ENCODE measurements around the gene CSF2.

- no peak for TF ChIP-seq SYNCRIP (IDR thresholded peaks at IDR 0.05; ENCODE audit: insufficient read depth, low read depth, low read length)
- TF ChIP-seq SMARCC2 (IDR thresholded peaks at IDR 0.05), result no peak
- TF ChIP-seq PBX3 (CRISPR knock-in tag; IDR thresholded peaks at IDR 0.05; ENCODE audit: borderline replicate concordance), result no peak
- no peak for TF ChIP-seq ZNF512 (CRISPR knock-in tag; IDR thresholded peaks at IDR 0.05)
- TF ChIP-seq SMC3 (IDR thresholded peaks at IDR 0.05; ENCODE audit: low read length), result no peak
- no peak for TF ChIP-seq KDM1A (CRISPR knock-in tag; IDR thresholded peaks at IDR 0.05)
- TF ChIP-seq CTCF (CRISPR knock-in tag; IDR thresholded peaks at IDR 0.05), result no peak
- TF ChIP-seq, protein P1, sequence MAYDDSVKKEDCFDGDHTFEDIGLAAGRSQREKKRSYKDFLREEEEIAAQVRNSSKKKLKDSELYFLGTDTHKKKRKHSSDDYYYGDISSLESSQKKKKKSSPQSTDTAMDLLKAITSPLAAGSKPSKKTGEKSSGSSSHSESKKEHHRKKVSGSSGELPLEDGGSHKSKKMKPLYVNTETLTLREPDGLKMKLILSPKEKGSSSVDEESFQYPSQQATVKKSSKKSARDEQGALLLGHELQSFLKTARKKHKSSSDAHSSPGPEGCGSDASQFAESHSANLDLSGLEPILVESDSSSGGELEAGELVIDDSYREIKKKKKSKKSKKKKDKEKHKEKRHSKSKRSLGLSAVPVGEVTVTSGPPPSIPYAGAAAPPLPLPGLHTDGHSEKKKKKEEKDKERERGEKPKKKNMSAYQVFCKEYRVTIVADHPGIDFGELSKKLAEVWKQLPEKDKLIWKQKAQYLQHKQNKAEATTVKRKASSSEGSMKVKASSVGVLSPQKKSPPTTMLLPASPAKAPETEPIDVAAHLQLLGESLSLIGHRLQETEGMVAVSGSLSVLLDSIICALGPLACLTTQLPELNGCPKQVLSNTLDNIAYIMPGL (CRISPR knock-in tag; IDR thresholded peaks at IDR 0.05; ENCODE audit: borderline replicate concordance in 1 of 2, low read depth in 1 of 2), result no peak
- TF ChIP-seq ESRRA (CRISPR knock-in tag; IDR thresholded peaks at IDR 0.05; ENCODE audit: low read depth), result no peak
- no peak for TF ChIP-seq TARDBP (CRISPR knock-in tag; IDR thresholded peaks at IDR 0.05)
- TF ChIP-seq SUZ12 (IDR thresholded peaks at IDR 0.05; ENCODE audit: low read depth, low read length), result no peak
- no peak for TF ChIP-seq POLR2A (IDR thresholded peaks at IDR 0.05; ENCODE audit: insufficient read depth in 1 of 2, low read depth in 2 of 2, low read length in 2 of 2)
- no peak for TF ChIP-seq FOXM1 (CRISPR knock-in tag; IDR thresholded peaks at IDR 0.05)
Observed at GRCh38 chr5:132080595-132080994, 7.0 kb downstream of the CSF2 start.
